Muscle layer of colon (tissue), 2 donors: Measurements from ENCODE around the gene VAMP2.

Source experiments
- H3K27ac ChIP-seq: one replicate; pipeline ENCODE4 v1.7.0; 2013; ENCODE audit warnings: low read depth, mild to moderate bottlenecking, low read length, moderate library complexity
- H3K27me3 ChIP-seq, 2 donors: one replicate each; pipeline ENCODE4 v1.7.0; 2013; ENCODE audit warnings: low read length in 2 of 2, mild to moderate bottlenecking in 2 of 2; ENCODE audit not compliant: insufficient read depth in 2 of 2, control insufficient read depth in 1 of 2
- H3K36me3 ChIP-seq: one replicate; pipeline ENCODE4 v1.7.0; 2013; ENCODE audit warnings: mild to moderate bottlenecking, low read length; ENCODE audit not compliant: insufficient read depth
- H3K4me1 ChIP-seq: one replicate; pipeline ENCODE4 v1.7.0; 2013; ENCODE audit warnings: mild to moderate bottlenecking, low read length; ENCODE audit not compliant: insufficient read depth
- H3K4me3 ChIP-seq, 2 donors: one replicate each; pipeline ENCODE4 v1.7.0; 2013; ENCODE audit warnings: low read length in 2 of 2, low read depth in 1 of 2, mild to moderate bottlenecking in 1 of 2, moderate library complexity in 1 of 2
- H3K9ac ChIP-seq: one replicate; pipeline ENCODE4 v1.7.0; 2013; ENCODE audit warnings: low read length
- H3K9me3 ChIP-seq: one replicate; pipeline ENCODE4 v1.7.0; 2013; ENCODE audit warnings: mild to moderate bottlenecking, low read length
- donor health status: abdominal sarcoma.
- donor health status: Adenocarcinoma of cecum.

The VAMP2 gene

DNA sequence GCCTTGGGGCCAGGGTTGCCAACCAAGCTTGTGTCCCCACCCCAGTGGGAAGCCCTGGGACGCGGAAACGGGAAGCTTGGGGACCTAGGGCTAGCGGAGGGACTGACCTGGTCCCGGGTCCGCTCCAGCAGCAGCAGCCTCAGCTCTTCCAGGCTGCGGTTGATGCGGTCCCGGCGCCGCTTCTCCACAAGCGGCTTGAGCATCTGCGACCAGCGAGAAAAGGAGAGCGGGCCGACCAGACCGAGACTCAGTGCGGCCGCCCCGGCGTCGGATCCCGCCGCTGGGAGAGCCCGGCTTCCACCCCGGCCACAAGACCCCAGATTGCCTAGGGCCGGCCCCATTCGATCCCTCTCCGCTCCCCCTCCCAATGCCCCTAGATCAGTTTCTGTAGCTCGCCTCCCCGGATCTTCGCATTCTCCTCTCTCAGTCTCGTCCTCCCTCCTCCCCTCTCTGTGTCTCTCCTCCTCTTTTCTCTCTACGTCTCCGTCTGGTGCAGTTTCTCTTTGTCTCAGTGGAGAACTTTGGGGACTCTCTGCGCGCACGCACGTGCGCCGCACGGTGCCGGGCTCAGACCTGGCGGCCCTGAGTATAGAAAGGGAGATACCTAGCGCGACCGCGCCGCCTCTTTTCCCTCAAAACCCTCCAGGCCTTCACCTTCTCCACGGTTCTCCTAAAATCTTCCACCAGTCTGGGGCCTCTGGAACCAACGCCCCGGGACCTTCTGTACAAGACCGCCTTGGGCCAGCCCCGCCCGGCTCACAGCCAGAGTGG lies 39.6 kb downstream of the VAMP2 start:
- no peak overlapping the region for H3K9ac ChIP-seq
- peaks cover 59% of the 10 kb centered on the region for H3K4me1 ChIP-seq

DNA sequence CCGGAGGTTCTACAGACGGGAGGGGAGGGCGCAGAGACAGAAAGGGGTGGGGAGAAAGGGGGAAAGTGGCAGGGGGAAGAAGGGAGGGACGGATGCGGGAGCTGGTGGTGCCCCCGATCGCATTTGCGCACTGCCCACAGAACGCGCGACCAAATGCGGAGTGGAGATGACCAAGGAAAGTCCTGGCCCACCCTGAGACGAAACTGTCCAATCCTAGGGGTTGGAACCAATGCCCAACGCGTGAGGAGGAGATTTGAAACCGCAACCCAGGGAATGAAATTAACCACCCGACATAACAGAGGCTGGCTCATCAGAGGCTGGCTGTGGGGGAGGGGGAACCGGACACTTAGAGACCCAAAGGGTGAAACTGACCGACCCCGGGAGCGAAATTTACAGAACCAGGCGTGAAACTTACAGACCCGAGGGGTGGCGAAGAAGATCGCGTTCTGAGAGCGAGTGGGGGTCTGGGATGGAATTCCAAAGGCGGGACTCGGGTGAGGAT lies 40.3 kb downstream of the VAMP2 start:
- no peak overlapping the region for H3K27ac ChIP-seq
- H3K36me3 ChIP-seq = no peaks in the 10 kb centered on the region
- peak overlapping the region; percentile 36 to 75 for H3K4me3 ChIP-seq
- H3K27me3 ChIP-seq = peaks cover 34 to 59% of the 10 kb centered on the region in 2 donors
- H3K9me3 ChIP-seq = no peaks in the 10 kb centered on the region
- peaks cover 65% of the 10 kb centered on the region for H3K4me1 ChIP-seq
- no peak overlapping the region for H3K9ac ChIP-seq

More for the DNA sequence above, 39.6 kb downstream of the VAMP2 start:
- peaks cover 34 to 54% of the 10 kb centered on the region in 2 donors for H3K27me3 ChIP-seq
- no peaks in the 10 kb centered on the region for H3K9me3 ChIP-seq
- H3K27ac ChIP-seq = no peak overlapping the region
- H3K4me3 ChIP-seq = peak overlapping the region; percentile 12 to 75
- H3K36me3 ChIP-seq = no peaks in the 10 kb centered on the region

DNA sequence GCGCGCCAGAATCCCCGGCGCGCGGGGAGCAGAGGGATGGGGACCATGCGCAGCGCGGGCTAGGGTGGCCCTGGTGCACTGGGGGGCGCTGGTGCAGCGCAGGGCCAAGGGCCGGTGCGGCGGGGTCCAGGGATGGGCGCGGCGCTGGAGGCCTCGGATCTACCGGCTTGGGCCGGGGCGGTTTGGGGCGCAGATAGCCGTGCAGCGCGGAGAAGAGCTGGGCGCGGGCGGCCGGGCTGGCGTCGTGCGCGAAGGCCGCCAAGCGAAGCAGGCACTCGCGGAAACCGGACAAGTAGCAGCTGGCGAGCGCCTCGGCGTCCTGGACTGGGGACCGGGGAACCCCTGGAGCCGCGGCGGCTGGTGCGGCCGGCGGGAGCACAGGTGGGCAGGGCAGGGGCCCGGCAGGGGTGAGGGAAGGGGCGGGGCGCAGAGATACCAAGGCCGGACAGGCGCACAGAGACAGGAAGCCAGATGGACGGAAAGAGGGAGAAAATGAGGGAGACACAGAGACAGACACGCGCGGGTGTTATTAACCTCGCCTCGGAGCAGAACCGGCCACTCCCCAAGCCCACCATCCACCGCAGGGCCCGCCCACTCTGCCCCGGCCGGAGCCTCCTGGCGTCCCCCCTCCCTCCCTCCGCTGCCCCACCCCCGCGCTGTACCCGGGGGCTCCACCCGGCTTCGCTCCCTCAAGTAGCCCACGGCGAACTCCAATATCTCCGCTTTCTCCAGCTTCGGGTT lies 40.9 kb downstream of the VAMP2 start:
- Histone ChIP-seq H3K27me3 (peaks cover 34 to 65% of the 10 kb centered on the region in 2 donors), H3K27ac (no peak overlapping the region), H3K4me3 (peak overlapping the region; percentile 36 to 75), H3K36me3 (no peaks in the 10 kb centered on the region), H3K9ac (no peak overlapping the region), H3K9me3 (no peaks in the 10 kb centered on the region), H3K4me1 (peaks cover 62% of the 10 kb centered on the region)

DNA sequence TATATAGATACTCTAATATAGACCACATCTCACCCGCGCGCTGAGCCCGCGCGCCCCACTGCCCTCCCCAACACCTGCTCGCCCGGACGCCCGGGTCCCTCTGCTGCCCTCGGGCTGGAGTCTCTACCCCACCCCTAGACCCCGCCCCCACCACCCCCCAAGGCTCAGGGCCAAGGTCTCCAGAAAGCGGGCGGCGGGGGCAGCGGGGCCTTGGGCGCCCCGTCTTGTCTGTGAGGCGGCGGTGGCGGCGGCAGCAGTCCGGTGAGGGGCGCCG lies 41.4 kb downstream of the VAMP2 start:
- H3K9ac ChIP-seq = no peak overlapping the region
- H3K4me3 ChIP-seq = peak overlapping the region in 1 of 2 donors; percentile 75
- peaks cover 39 to 70% of the 10 kb centered on the region in 2 donors for H3K27me3 ChIP-seq
- H3K36me3 ChIP-seq = no peaks in the 10 kb centered on the region
- no peak overlapping the region for H3K27ac ChIP-seq
- no peaks in the 10 kb centered on the region for H3K9me3 ChIP-seq
- peaks cover 60% of the 10 kb centered on the region for H3K4me1 ChIP-seq

DNA sequence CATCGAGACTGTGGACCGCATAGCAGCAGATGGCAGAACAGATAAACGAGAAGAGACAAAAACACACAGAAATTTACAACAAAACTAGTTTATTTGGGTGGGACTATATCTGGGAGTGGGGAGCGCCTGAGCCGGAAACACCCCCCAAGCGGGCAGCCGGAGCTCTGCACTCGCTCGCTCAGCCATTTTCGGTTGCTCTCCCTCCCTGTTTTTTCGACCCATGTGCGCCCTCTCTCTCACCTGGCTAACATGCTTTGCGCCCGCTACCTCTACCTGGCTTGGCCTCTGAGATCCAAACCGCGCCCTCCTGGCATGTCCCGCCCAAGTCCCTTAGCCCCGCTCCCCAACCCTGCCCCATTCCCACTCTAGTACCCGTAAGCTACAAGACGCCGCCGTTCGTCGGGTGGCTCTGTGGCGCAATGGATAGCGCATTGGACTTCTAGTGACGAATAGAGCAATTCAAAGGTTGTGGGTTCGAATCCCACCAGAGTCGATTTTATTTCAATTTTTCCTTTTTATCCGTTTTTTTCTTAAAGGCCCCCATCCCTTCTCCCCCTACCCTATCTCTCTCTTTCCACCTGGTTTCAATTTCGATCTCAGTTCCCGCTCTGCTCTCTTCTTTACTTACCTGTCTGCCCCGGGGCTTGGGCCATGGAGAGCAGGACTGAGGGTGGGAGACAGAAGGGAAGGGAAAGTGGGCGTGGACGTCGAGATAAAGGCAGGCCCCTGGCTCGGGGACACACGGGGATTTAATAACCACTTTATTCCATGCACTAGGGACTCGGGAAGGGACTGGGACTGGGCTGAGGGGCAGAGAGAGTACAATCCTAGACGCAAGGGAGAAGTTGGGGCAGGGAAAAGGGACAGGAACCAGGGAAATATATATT lies 42.0 kb downstream of the VAMP2 start:
- H3K9ac ChIP-seq = no peak overlapping the region
- no peaks in the 10 kb centered on the region for H3K36me3 ChIP-seq
- no peak overlapping the region for H3K27ac ChIP-seq
- H3K9me3 ChIP-seq = no peaks in the 10 kb centered on the region
- H3K27me3 ChIP-seq = peaks cover 45 to 76% of the 10 kb centered on the region in 2 donors
- H3K4me1 ChIP-seq = peaks cover 58% of the 10 kb centered on the region
- peak overlapping the region in 1 of 2 donors; percentile 56 for H3K4me3 ChIP-seq

DNA sequence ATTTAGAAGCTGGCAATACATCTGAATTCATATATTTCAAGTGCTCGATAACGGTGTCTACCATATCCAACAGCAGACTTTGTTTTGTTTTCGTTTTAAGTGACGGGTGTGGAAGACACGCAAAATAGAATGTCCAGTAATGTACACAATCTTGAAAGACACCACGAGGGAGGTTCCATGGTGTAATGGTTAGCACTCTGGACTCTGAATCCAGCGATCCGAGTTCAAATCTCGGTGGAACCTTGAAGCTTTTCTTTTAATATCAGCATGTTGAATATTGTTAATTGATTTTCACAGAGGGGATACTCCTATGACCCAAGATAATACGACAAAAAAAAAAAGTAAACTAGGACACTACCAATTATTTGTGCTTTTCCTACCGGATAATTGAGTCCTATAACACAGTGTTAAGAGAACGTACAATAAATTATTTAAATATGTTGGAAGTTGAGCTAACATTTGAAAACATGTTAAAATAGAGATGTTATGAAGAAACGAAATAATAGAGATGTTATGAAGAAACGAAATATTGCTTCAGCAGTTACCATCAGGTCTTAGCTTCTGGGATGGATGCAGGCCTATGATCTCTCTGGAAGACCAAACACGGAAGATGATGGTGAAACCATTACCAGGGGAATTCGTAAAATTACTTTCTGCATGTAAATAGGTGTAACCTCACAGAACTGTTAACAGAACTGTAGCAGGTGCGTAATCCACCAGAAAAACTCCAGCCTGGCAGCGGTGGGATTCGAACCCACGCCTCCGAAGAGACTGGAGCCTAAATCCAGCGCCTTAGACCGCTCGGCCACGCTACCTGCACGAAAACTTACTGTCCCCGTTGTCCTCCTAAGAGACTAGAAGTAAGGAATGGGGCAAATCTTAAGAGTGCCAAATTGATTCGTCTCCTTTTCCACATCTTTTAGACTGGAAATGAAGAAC lies 42.9 kb downstream of the VAMP2 start:
- Histone ChIP-seq H3K9ac (no peak overlapping the region), H3K4me3 (peak overlapping the region; percentile 50 to 89), H3K36me3 (no peaks in the 10 kb centered on the region), H3K27ac (peak overlapping the region; percentile 59), H3K27me3 (peaks cover 44 to 78% of the 10 kb centered on the region in 2 donors), H3K9me3 (no peaks in the 10 kb centered on the region), H3K4me1 (peaks cover 51% of the 10 kb centered on the region)

DNA sequence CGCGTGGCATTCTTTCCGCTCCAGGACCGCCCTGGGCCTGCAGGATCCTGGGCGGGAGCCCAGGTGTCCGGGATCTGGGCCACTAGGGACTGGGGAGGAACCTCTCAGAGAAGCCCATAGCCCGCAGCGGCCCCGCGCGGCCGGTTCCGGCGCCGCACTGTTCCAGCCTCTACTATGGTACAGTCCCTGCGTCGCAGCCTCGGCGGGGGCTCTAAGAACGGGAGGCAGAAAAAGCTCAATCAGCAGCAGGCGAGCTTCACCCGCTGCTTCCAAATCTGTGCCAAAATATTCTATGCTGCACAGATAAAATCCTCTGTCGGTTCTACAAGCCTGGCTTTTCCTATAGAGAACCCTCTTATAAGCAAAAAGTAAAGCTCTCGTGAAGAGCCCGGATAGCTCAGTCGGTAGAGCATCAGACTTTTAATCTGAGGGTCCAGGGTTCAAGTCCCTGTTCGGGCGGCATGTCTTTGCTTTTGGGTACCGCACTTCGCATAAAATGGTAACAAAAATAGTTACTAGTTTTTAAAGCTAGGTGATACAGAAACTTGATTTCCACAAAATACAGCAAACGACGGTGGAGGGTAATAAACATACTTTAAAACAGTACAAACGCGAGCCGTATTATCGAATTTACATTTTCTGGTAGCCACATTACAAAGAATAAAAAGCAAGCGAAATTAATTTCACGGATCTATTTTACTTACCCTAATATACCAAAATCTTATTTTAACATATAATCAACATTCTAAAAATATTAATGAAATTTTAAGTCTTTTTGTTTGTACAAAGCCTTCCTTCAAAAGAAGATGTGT lies 43.8 kb downstream of the VAMP2 start:
- peaks cover 43% of the 10 kb centered on the region for H3K4me1 ChIP-seq

DNA sequence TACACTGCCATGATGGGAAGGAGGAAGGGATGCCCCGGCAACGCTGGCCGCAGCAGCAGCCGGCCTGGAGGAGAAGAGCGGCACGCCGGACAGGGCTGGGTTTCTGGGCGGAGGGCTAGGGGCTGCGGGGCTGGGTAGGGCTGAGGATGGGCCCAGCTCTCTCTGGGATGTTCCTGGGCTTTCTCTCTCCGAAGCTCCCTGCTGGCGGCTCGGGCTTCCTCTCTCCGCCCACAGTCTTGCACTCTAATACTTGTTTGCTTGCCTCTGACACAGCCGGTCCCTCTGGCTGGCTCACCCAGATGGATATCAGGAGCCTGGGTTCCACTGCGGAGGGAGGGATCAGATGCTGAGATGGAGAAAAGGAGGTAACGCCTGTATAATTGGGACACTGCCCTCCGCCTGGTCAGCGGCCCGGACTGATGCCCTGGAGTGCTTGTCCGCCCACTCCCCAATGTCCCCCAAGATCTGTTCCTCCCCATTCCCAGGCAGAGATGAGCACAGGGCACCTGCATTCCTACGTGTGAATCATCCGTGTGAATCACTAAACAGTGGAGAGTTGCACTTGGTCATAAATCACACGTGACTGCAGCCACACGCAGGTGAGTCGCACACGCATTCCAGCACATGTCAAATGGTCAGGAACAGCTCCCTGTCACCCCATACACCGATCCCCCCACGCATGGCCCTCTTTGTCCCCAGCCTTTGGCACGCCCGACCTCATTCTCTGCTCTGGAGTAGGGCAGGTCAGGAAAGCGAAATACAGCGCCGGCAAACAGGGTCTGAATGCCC lies 44.6 kb downstream of the VAMP2 start, which contains the start of gene ALOXE3:
TSS of gene ALOXE3 (minus strand) at position 535 of the 789 bp plus-strand sequence. CDS start at position 11, 524 bp downstream.
- H3K9me3 ChIP-seq = no peaks in the 10 kb centered on the region
- H3K4me3 ChIP-seq = peak within 1 kb of the TSS; percentile 50 to 89
- H3K4me1 ChIP-seq = peaks cover 35% of the 10 kb centered on the region
- no peaks in the 10 kb centered on the region for H3K36me3 ChIP-seq
- peaks cover 36 to 78% of the 10 kb centered on the region in 2 donors for H3K27me3 ChIP-seq
- H3K9ac ChIP-seq = peak within 1 kb of the TSS; percentile 31
- H3K27ac ChIP-seq = peak within 1 kb of the TSS; percentile 59

More for the DNA sequence above, 43.8 kb downstream of the VAMP2 start:
- peak overlapping the region; percentile 59 for H3K27ac ChIP-seq
- H3K36me3 ChIP-seq = no peaks in the 10 kb centered on the region
- peak overlapping the region; percentile 50 to 89 for H3K4me3 ChIP-seq
- peak overlapping the region; percentile 31 for H3K9ac ChIP-seq
- H3K27me3 ChIP-seq = peaks cover 44 to 78% of the 10 kb centered on the region in 2 donors
- H3K9me3 ChIP-seq = no peaks in the 10 kb centered on the region

DNA sequence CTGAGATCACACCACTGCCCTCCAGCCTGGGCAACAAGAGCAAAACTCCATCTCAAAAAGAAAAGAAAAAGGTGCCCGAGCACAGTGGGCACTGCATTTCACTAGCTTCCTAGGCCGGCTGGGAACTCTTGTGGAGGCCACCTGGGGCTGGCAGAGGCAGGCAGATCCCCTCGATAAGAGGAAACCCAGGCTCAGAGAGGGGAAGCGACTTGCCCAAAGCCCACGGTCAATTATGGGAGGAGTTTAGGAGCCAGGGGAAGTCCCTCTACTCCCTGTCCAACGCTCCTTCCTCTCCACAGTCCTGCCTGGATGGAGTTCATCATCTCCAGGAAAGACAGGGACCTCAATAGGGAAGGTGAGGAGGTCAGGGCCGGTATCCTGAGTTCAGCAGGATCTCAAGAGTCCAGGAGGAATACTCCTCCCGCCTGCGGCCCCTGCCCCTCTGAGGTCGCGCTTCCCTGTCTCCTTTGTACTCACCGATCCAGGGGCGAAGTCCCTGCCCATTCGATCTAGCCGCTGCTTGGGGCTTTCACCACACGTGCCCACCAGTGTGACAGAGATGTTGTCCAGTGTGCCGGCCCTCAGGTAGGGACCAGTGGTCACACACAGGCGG lies 45.3 kb downstream of the VAMP2 start:
- Histone ChIP-seq H3K9me3 (no peaks in the 10 kb centered on the region), H3K36me3 (no peaks in the 10 kb centered on the region), H3K9ac (no peak overlapping the region), H3K27ac (no peak overlapping the region), H3K27me3 (peaks cover 34 to 75% of the 10 kb centered on the region in 2 donors), H3K4me1 (peaks cover 28% of the 10 kb centered on the region), H3K4me3 (peak overlapping the region in 1 of 2 donors; percentile 89)
